ENCODE measurements around the gene CFAP410. TPM values are rescaled to one million over a fixed set of nuclear protein-coding genes. Genes with fewer than 3 reads are reported as not detected.

CFAP410 gene
- total and polyA plus RNA-seq, 2 of the 13 experiments (the other 11 are each of a cell fraction or from before 2014, with no cell fraction given), result 8.0 to 20.1 TPM

- TF ChIP-seq ATF4 (CRISPR knock-in tag; IDR thresholded peaks at IDR 0.05) (no peak), MIER2 (CRISPR knock-in tag; IDR thresholded peaks at IDR 0.05) (no peak), U2AF1 (optimal IDR thresholded peaks at IDR 0.05; ENCODE audit: low read depth, low read length) (no peak), ZNF646 (CRISPR knock-in tag; IDR thresholded peaks at IDR 0.05) (no peak), ZNF704 (CRISPR knock-in tag; IDR thresholded peaks at IDR 0.05; ENCODE audit: borderline replicate concordance) (no peak), HOMEZ (CRISPR knock-in tag; IDR thresholded peaks at IDR 0.05; ENCODE audit: low read depth) (0 out of 2 replicates have a peak, but pooled peaks have one; percentile 17), ZBTB44 (CRISPR knock-in tag; IDR thresholded peaks at IDR 0.05) (no peak), MEIS1 (CRISPR knock-in tag; IDR thresholded peaks at IDR 0.05; ENCODE audit: borderline replicate concordance) (0 out of 2 replicates have a peak, but pooled peaks have one; percentile 33), POLR2A (IDR thresholded peaks at IDR 0.05; ENCODE audit: insufficient read depth in 1 of 2, low read depth in 2 of 2, low read length in 2 of 2) (0 out of 4 replicates have a peak, but pooled peaks of 1 of the 2 experiments have one; percentile 36), PHF20 (CRISPR knock-in tag; IDR thresholded peaks at IDR 0.05) (no peak), KLF15 (CRISPR knock-in tag; IDR thresholded peaks at IDR 0.05; ENCODE audit: borderline replicate concordance) (no peak), IRF1 (CRISPR knock-in tag; IDR thresholded peaks at IDR 0.05; ENCODE audit: low read depth) (no peak), ZGPAT (CRISPR knock-in tag; IDR thresholded peaks at IDR 0.05) (no peak)
Observed at GRCh38 chr21:44303490-44303981, 35.7 kb downstream of the CFAP410 start (continued).
